Measurements from ENCODE around the gene SLC39A11.
A peak's percentile ranks its signal among the peaks of the same experiment; 100 is the strongest.

Gene SLC39A11

GRCh38 chr17:72737151-72737690 is 355.3 kb downstream of the SLC39A11 start:
- ChIA-PET POLR2A (no interaction called here), CTCF (interaction anchor here (1.4 to 3.6 kb wide), 2 partner anchors 10 to 178 kb away, joined by 3 to 26 read pairs; no protein-coding TSS in a partner anchor)
- DNase-seq (ENCODE audit: extremely low spot score) = no peak
- no peak for TF ChIP-seq CTCF (IDR thresholded peaks at IDR 0.05; ENCODE audit: control extremely low read depth, extremely low read depth, low read depth, missing control alignments)

- CTCF ChIA-PET = interaction anchor here (1.1 to 1.7 kb wide), 3 partner anchors 9 to 16 kb away, joined by 3 to 8 read pairs (median 3); no protein-coding TSS in a partner anchor
Observed at GRCh38 chr17:72735592-72735991, 356.9 kb downstream of the SLC39A11 start.

GRCh38 chr17:72735048-72735447 is 357.4 kb downstream of the SLC39A11 start:
- TF ChIP-seq CTCF (IDR thresholded peaks at IDR 0.05; ENCODE audit: control extremely low read depth, extremely low read depth, low read depth, missing control alignments) = no peak
- CTCF ChIA-PET = interaction anchor here (1.1 to 1.7 kb wide), 2 partner anchors 10 to 16 kb away, joined by 3 to 8 read pairs; no protein-coding TSS in a partner anchor
- DNase-seq (ENCODE audit: extremely low spot score) = no peak
- POLR2A ChIA-PET = no interaction called here

More at GRCh38 chr17:72735592-72735991, 356.9 kb downstream of the SLC39A11 start:
- no peak for DNase-seq (ENCODE audit: extremely low spot score)
- TF ChIP-seq CTCF (IDR thresholded peaks at IDR 0.05; ENCODE audit: control extremely low read depth, extremely low read depth, low read depth, missing control alignments) = no peak
- POLR2A ChIA-PET = no interaction called here

GRCh38 chr17:72734613-72735012 is 357.9 kb downstream of the SLC39A11 start:
- CTCF ChIA-PET = interaction anchor here (1.7 kb wide), 1 partner anchor 9 kb away, joined by 8 read pairs; no protein-coding TSS in a partner anchor
- POLR2A ChIA-PET = no interaction called here
- no peak for TF ChIP-seq CTCF (IDR thresholded peaks at IDR 0.05; ENCODE audit: control extremely low read depth, extremely low read depth, low read depth, missing control alignments)
- no peak for DNase-seq (ENCODE audit: extremely low spot score)

- ChIA-PET CTCF (interaction anchor here (1.7 kb wide), 1 partner anchor 8 kb away, joined by 8 read pairs; no protein-coding TSS in a partner anchor), POLR2A (no interaction called here)
- DNase-seq (ENCODE audit: extremely low spot score) = peak; percentile 51
- no peak for TF ChIP-seq CTCF (IDR thresholded peaks at IDR 0.05; ENCODE audit: control extremely low read depth, extremely low read depth, low read depth, missing control alignments)
Observed at GRCh38 chr17:72733619-72734282, 358.7 kb downstream of the SLC39A11 start.

GRCh38 chr17:72732893-72733618 is 359.4 kb downstream of the SLC39A11 start:
- POLR2A ChIA-PET = no interaction called here
- no peak for TF ChIP-seq CTCF (IDR thresholded peaks at IDR 0.05; ENCODE audit: control extremely low read depth, extremely low read depth, low read depth, missing control alignments)
- CTCF ChIA-PET = no interaction called here
- no peak for DNase-seq (ENCODE audit: extremely low spot score)

Measured in GM10248 (cell line).